Left renal cortex interstitium (tissue), 4 donors: ENCODE measurements around the gene GRHL3. TPM values are rescaled to one million over a fixed set of nuclear protein-coding genes. Genes with fewer than 3 reads are reported as not detected.

Source experiments
- DNase-seq, 4 donors: peaks; one replicate each; pipeline ENCODE4 v3.0.0-alpha.2; 2013; ENCODE audit warnings: low read depth in 4 of 4, low spot score in 2 of 4, missing footprints in 1 of 4
- polyA plus RNA-seq, 4 donors: library from polyadenylated mRNA; unstranded; fragments of 120-200 nt; gene quantifications; one replicate each; pipeline ENCODE4 v1.2.1, GENCODE V29; 2013; ENCODE audit not compliant: insufficient read length in 4 of 4

The GRHL3 gene
- polyA plus RNA-seq, 4 donors = 2.7 to 6.1 (median 4.5) TPM

DNA sequence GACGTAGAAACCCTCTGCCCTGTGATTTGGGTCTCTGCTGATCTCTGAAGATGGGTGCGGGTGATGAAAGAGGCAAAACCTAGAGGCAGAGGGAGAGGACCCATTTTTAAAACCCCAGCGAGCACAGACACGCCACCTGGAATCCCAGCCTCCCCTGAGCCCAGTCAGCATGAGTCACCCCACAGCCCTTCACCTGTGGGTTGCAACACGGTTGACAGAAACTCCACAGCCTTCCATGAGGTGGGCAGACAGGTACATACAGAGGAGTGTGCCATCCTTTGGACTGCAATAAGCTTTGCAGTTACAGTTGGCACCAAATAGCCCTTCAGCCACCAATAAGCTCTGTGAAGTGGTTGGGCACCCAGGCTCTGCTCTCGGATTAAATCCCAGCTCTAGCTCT, 2.1 kb upstream of the GRHL3 start:
- no peak for DNase-seq

DNA sequence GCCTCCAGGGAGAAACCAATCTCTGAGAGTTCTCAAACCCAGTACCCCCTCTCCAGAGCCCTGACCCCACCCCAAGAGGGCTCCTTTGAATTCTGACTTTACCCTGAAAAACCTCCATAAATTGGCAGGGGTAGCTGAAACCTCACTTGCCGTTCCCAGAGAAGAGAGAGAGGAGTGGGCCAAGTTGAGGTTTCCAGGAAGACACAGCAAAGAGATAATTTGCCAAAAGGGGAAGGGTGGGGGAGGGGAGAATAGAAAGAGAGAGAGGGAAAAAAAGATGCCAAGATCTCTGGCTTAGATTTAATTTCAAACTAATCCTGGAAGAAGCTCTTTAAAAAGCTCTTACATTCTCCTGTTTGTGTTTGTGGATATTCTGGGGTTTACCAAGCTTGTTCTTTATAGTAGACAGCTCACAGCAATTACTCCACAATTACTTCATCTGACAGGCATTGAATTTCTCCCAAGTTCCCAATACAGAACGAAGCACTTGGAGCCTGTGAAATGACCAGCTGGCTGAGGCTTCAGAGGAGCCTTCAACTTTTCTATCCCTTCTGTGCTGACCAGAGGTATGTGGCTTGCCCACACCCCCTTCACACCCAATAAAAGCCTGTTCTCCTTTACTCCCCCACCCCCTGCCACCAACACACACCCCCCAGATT, 1.1 kb upstream of the GRHL3 start:
- DNase-seq = no peak

DNA sequence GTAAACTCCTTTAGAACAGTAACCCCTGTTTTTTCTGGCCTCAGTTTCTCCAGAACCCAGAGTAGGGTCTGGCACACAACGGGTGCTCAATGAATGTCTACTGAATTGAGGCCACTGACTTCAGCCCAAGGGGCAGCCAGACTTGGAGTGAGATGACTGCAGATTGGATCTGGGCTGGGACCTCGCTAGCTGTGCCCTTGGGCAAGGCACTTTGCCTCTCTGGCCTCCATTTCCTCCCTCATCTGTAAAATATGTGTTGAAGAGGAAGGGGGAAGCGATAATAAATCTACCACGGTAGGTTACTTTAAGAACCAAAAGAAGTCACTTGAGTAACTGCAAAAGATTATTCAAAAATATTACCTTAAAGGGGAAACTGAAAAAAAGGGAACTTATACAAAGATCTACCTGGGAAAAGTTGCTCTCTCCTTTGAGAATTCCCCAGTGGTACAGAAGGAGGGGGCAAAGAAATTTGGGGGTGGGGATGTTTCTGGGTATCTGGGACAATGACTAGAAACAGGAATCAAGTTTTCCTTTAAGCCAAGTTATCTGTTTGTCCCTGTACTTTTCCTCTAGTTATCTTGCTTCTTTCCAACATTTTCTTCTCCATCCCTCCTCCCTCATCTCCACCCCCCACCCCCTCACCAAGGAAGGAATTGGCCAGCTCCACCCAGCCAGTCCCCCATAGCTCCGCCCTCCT, 394 bp upstream of the GRHL3 start:
- no peak for DNase-seq

DNA sequence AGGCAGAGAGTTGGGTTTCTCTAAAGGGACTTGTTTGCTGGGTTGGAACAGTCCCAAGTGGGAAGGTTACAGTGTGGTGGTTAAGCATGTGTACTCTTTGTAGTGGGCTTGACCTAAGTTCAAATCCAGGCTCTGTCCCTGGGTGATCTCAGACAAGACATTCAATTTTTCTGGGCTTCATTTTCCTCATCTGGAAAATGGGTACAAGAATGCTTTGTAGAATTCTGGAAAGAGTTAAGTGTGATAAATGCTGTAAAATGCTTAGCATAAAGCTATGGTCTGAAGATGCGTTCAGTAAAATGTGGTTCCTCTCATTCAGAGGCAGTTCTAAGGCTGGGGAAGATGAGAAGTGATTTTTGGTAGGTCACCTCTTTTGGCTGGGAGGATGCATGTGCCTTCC, 805 bp downstream of the GRHL3 start:
- DNase-seq = no peak

DNA sequence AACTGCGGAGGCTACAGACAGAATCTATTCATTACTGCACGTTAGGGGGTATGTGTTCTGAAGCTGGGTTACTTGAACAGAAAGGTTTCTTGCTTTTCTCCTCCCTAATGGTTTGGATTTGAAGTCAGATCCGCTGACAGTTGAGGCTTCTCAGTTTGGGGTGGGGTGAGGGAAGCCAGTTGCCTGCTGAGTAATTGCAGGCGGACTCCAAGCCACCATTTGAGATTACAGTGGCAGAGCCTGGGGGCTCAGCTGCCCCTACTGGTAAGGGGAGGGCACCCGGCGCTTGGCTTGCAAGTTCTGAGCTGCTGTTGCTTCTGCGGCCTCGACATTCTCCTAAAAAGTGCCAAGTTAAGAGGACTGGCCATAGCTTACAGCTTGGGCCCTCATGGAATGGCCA, 2.0 kb downstream of the GRHL3 start:
- no peak for DNase-seq

DNA sequence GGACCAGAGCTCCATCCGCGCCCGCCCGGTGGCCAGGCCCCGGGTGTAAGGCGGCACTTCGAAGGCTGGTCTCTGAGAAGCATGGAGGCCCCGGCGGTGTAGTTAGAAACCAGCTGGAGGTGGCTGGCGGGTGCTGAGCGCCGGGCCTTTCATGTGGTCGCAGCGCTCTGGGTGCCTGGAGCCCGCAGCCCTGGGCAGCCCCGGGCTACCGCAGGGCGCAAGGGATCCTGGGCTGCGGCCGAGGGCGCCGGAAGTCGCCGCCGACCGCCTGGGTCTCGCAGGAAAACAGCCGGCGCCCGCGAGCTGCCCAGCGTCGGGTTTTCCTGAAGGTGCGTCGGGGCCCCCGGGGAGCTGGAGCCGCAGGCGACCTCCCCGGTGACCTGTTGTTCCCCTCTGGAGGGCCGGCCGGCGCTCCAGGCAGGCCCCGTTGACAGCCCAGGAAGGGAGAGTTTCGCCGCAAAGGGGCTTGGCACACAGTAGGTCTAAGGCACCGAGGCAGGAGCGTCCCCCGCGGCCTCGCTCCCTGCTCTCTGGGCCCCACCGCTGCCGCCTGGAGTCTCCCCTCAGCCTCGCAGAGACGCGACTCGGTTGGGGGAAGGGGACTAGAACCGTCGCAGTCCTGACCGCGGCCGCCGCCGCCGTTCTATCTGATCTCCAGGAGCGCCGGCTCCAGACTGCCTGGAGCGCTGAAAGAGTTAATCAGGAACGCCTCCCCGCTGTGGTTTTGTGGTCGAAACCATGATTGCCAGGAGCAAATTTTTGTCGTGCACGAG, 2.7 kb downstream of the GRHL3 start:
- DNase-seq = peak in 2 of 4 donors; percentile 44 to 46

DNA sequence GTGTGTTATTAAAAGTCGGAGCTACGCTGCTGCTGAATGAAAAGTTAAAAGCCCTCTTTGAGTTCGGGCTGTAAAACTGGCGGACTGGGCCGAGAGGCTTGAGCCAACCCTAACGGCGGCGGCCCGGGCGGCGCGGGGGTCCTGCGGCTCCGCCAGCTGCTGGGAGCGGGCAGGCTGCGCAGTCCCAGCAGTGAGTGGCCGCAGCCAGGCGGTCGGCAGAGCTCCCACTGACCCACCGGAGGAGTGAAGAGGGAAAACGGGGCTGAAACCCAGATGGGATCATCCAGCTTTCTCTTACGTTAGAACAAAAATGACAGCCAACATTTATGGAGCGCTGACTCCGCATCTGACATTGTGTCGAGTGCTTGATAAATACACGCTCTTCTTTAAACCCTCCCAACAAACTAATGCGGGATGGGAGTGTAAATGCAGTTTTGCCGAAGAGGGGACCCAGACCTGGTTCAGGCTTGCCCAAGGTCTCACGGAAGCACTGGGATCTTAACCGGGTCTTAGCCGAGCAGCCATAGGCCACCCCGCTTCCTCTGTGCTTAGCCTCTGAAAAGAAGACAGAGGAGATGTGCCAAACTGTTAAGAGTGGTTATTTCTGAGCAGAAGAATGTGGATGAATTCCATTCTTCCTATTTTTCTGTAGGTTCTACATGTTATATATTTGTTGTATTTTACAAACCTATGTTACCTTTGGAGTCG, 3.5 kb downstream of the GRHL3 start:
- DNase-seq = no peak

DNA sequence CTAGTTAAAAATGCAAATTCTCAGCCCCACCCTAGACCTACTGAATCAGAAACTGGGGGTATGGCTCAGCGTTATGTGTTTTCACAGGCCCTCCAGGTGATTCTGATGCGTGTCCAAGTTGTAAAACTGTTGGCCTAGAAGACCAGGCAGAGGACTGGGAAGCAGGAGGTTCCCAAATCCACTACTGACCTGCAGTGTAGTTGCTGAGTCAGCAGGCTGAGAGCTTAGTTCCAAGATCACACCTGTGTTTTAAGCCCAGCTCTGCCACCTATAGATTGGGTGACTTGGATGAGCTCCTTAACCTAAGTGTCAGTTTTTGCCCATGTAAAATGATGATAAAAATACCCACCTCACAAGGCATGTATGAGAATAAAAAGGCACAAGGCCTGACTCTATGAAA, 4.1 kb downstream of the GRHL3 start:
- no peak for DNase-seq

DNA sequence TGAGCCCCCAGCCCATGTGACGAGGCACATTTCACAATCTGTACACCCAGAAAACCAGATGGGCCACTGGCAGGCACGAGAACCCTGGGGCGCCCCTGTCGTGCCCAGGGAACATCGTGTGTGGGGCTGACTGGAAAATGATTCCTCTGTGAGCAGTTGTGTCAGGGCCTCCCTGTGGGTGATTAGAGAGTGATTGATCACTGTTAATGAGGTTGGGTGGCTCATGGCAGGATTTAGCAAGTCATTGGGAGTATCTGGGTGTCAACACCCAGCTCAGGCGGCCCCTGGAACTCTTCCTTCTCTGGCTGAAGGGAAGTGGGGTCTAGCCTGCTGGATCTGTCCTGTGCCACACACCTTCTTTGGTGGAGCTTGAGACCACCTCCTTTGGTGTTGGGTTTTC, 5.7 kb downstream of the GRHL3 start:
- no peak for DNase-seq

DNA sequence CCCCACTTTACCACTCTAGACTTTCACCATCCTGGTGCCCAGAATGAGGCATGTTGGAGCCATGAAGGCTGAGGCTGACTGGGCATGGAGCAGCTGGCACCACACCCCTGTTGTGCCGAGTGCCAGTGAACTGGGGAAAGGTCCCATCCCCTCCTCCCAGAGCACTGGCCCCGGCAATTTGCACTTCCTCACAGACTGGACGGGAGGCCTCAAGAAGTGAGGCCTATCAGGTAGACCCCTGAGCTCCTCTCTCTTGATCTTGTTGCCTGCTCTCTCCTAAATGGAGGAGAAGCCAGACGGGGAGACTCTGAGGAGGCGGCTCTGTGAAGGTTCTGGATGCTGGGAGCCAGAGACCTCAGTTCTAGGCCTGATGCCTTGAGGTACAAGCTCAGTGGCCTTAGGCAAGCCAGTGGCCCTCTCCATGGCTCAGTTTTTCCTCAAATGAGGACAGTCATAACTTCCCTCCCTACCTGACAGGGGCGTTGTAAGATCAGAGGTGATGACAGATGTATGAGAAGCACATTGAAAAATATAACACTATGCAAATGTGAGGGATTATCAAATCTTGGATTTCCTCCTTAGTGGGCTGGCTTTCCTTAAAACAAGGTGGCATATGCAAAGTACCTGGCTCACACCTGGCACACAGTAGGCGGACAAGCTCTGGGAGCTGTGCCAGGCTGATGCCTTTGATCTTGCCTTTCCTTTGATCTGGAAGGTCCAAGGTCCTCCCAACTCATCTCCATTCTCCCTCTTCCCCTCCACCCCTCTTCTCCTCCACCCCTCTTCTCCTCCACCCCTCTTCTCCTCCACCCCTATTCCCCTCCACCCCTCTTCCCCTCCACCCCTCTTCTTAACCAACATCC, 6.7 kb downstream of the GRHL3 start:
- DNase-seq = no peak

DNA sequence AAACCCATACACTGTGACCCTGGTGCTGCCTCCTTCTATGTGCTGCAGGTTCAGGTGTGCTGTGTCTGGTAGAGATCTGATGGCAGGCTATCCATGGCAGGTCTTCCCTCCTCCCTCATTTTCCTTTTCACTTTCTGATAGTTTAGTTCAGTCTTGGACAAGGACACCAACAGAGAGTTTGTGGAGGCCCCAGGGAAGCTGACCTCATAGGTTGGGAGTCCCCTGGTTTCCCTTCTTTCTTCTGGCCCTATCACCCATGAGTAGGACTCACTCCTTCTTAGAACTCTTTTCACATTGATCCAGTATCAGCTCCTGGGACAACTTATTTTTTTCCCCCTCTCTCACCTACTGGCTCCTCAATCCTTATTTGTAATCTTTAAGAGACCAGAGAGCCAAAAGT, 8.3 kb downstream of the GRHL3 start:
- DNase-seq = no peak

DNA sequence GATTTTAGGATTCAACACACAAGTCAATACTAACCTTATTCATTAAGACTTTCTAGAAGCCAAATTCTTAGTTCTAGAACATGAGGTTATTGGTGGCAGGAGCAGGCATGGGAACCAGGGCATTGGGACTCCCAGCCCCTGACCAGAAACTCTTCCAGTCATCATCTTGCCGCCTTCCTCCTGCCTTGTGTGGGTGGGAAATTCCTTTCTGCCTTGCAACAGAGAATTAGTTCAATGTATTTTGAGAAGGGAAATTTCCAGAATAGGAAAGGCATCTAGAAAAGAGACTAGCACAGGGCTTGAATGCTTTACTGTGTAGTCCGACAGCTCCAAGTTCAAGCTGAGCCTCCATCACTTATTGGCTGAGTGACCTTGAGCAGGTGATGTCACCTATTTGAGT, 8.7 kb downstream of the GRHL3 start:
- no peak for DNase-seq

DNA sequence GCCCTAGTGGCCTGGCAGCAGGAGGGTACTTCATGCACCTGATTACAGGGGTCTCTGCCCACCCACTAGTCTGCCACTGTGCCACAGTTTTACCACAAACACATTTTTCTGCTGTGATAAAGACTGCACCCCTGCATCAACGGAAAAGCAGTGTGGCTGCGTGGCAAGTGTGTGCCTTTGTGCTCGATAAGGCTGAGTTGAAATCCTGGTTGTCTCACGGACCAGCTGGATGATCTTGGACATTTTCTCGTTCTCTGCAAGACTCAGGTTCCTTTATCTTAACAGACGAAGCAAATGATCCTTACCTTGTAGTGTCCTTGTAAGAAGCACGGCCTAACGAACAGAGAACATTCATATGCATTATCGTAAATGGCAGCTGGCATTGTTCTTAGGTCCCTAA, 10.2 kb downstream of the GRHL3 start:
- DNase-seq = no peak

DNA sequence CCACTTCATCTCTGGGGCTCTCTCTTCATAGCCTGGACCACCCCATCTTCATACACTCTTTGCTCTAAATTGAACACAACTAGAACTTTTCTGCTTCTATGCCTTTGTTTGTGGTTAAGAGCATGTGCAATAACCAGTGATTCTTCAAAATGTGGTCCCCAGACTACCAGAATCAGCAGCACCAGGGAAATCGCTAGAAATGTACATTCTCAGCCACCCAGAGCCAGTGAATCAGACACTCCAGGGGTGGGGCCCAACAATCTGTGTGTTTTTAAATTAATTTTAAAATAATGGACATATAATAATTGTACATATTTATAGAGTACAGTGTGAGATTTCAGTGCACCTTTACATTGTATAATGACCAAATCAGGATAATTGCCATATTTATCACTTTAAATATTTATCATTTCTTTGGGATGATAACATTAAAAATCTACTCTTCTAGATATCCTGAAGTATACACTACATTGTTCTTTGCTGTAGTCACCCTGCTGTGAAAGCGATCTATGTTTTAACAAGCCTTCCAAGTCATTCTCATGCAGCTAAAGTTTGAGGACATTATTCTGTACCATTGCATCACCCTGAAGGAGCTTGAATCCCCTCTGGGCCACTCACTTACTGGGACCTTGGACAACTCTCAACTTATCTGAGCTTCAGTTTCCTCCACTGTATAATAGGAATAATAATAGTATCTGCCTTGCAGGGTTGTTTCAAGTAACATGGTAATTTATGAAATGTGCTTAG, 10.8 kb downstream of the GRHL3 start:
- DNase-seq = no peak

DNA sequence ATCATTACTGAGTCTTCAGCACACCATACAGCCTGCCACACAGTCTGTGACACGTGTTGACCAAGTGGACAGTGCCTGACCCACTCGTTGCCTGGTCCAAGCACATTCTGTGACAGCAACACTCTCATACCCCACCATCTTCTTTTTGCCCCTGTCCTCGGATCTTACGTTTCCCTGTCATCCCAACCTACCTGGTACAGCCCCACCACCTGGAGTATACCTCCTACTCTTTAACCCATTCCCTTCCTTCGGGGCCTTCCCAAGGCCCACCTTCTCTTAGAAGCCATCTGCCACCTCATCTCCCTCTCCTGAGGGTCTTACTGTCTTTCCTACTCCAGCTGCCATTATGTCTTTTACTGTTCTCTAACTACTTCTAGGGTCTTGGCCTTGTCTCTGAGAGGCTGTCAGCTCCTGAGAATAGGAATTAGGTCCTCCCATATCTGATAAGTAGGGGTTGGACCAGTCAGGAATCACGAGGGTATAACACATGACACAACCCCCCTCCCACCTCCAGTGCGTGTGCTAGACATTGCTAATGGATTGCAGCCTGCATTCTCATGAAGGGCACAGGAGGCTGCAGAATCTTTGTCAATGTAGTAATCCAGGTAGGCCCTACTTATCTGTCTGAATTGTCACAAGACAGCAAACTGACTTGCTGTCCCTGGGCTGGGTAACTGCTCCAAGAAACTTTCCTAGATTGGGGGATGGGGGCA, 13.0 kb downstream of the GRHL3 start:
- no peak for DNase-seq

DNA sequence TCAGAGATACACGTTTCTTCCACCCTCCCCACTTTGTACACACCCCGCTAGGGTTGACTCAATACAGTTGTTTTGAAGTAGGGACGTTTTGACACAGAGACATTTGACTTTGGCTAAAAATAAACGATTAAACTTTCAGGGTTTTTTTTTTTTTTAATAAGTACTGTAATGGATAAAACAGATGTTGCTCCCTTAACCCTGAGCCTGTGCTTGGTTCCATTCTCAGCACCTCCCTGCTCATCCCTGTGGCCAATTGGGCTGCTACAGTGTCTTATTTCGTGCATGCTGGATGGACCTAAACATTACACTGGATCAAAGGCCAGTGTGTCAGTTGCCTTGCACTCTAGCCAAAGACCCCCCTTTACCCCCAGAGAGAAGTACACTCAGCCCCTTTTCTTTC, 16.9 kb downstream of the GRHL3 start:
- DNase-seq = no peak

DNA sequence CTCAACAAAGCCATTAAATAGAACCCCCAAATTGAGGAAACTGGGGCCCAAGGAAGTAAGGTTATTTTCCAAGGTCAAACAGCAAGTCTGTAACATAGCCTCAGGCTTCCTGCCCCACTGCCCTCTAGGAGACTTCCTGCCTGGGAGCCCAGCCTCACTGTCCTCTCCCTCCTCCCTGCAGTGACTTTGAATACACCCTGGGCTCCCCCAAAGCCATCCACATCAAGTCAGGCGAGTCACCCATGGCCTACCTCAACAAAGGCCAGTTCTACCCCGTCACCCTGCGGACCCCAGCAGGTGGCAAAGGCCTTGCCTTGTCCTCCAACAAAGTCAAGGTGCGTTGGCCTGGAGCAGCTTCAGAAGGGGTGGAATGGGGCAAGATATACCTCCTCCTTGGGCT, 18.3 kb downstream of the GRHL3 start:
- DNase-seq = no peak

DNA sequence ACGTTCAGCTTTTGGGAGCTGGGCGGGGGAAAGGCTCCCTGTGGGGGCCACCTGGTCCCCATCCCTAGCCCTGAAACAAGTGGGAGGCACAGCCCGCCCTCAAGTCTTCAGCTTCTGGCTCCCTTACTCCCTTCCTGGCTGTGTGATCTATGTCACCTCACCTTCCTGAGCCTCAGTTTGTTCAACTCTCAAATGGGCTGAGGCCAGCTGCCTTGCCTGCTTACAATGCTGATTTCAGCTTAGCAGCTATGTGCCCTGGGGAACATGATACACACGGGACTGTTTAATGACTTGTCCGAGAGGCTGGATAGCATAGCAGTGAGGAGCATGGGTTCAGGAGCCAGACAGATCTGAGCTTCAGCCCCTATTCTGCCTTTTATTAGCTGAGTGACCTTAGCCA, 19.3 kb downstream of the GRHL3 start:
- no peak for DNase-seq

DNA sequence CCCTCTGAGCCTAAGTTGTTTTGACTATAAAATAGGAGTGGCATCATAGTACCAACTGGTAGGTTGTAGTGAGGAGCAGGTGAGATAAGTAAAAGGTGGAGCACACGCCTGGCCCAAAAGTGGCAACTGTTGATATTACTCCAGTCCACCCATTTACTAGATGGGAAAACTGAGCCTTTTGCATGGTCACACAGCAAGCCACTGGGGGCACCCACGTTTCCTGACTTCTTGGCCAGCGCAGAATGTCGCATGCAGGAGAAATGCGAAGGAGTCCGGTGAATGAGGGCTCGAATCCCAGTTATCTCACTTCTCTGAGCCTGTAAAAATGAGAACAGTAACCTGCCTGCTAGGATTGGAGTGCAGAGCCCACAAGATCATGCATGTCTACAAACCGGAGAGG, 20.8 kb downstream of the GRHL3 start:
- DNase-seq = no peak
